ENCODE results near the gene HIF1A.

- no peak for TF ChIP-seq CTCF (conservative IDR thresholded peaks at IDR 0.05; ENCODE audit: low read depth, low read length)
- no peak for TF ChIP-seq EZH2 (IDR thresholded peaks at IDR 0.05; ENCODE audit: borderline replicate concordance, low read depth, low read length, poor library complexity, severe bottlenecking)
Measured at GRCh38 chr14:61646366-61647116, 48.8 kb upstream of the HIF1A start.

Data from A673 (cell line).